ENCODE measurements around the gene TP53RK.
A peak's percentile ranks its signal among the peaks of the same experiment; 100 is the strongest.

Gene TP53RK

DNA sequence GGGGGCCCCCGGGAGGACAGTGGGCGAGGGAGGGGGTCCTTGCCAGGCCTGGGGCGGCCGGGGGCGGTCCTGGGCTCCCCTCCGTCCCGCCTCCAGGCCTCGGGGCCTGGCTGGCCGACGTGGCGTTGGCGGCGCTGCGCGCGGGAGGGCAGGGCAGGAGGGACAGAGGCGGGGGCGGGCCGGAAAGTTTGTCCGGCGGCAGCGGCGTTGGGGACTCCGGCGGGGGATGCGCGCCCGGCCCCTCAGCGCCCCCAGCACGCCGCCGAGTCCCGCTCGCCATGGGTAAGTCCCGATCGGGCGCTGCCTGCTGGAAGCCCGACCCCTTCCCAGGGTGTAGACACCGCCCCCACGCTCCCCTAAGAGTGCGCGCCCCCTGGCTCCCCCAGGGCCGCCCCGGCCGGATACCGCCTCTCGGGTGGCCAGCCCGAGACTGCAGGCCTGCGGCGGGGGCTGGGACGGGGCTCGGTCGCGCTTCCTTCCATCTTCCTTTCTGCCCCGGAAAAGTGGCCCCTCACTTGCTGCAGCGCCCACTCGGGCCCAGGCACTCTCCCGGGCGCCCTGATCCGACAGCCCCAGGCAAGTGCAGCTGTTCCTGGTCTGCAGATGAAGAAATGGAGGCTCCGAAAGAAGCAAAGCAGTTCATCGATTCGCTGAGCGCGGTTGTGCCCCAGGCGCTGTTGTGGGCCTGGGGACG, 20.4 kb upstream of the TP53RK start, which contains the start of gene SLC2A10:
Gene SLC2A10, plus strand, starts transcription at position 191 of the 694 bp plus-strand sequence. Its CDS starts 88 bp downstream, at position 279.
- Histone ChIP-seq H3K27me3 (ENCODE audit: insufficient read depth, low read length, poor library complexity, severe bottlenecking) (no peaks in the 10 kb centered on the region), H2AFZ (ENCODE audit: low read length) (no peak within 1 kb of the TSS), H3K9ac (ENCODE audit: low read depth, low read length, poor library complexity, severe bottlenecking) (no peak within 1 kb of the TSS), H3K4me3 (ENCODE audit: low read length, poor library complexity, severe bottlenecking) (no peak within 1 kb of the TSS), H3K79me2 (ENCODE audit: insufficient read depth, low read length) (no peaks in the 10 kb centered on the region), H3K9me2 (replicated peaks; ENCODE audit: low read depth, low read length) (no peaks in the 10 kb centered on the region), H4K20me1 (ENCODE audit: insufficient read depth, low read length, poor library complexity, severe bottlenecking) (no peaks in the 10 kb centered on the region), H3F3A (ENCODE audit: low read depth) (no peaks in the 10 kb centered on the region), H3K4me2 (ENCODE audit: low read depth, low read length, poor library complexity, severe bottlenecking) (no peak within 1 kb of the TSS), H3K4me1 (ENCODE audit: insufficient read depth, low read length, poor library complexity, severe bottlenecking) (no peaks in the 10 kb centered on the region), H3K36me3 (ENCODE audit: insufficient read depth, low read length) (no peaks in the 10 kb centered on the region), H3K9me3 (ENCODE audit: insufficient read depth, low read depth, low read length) (0 out of 2 replicates have a peak, but pooled peaks cover 2% of the 10 kb centered on the region)
- TF ChIP-seq EZH2phosphoT487 (IDR thresholded peaks at IDR 0.05; ENCODE audit: borderline replicate concordance): no peak
- TF ChIP-seq, protein P1, sequence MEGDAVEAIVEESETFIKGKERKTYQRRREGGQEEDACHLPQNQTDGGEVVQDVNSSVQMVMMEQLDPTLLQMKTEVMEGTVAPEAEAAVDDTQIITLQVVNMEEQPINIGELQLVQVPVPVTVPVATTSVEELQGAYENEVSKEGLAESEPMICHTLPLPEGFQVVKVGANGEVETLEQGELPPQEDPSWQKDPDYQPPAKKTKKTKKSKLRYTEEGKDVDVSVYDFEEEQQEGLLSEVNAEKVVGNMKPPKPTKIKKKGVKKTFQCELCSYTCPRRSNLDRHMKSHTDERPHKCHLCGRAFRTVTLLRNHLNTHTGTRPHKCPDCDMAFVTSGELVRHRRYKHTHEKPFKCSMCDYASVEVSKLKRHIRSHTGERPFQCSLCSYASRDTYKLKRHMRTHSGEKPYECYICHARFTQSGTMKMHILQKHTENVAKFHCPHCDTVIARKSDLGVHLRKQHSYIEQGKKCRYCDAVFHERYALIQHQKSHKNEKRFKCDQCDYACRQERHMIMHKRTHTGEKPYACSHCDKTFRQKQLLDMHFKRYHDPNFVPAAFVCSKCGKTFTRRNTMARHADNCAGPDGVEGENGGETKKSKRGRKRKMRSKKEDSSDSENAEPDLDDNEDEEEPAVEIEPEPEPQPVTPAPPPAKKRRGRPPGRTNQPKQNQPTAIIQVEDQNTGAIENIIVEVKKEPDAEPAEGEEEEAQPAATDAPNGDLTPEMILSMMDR (conservative IDR thresholded peaks at IDR 0.05; ENCODE audit: low read length): no peak

- H4K20me1 ChIP-seq (ENCODE audit: insufficient read depth, low read length, poor library complexity, severe bottlenecking): no peaks in the 10 kb centered on the region
- no peak overlapping the region for H3K9ac ChIP-seq (ENCODE audit: low read depth, low read length, poor library complexity, severe bottlenecking)
- H3K9me3 ChIP-seq (ENCODE audit: insufficient read depth, low read depth, low read length): 0 out of 2 replicates have a peak, but pooled peaks cover 2% of the 10 kb centered on the region
- H3F3A ChIP-seq (ENCODE audit: low read depth): no peaks in the 10 kb centered on the region
- TF ChIP-seq EZH2phosphoT487 (IDR thresholded peaks at IDR 0.05; ENCODE audit: borderline replicate concordance): no peak
- TF ChIP-seq, protein P1 (conservative IDR thresholded peaks at IDR 0.05; ENCODE audit: low read length): no peak
- H3K4me2 ChIP-seq (ENCODE audit: low read depth, low read length, poor library complexity, severe bottlenecking): no peak overlapping the region
- no peaks in the 10 kb centered on the region for H3K79me2 ChIP-seq (ENCODE audit: insufficient read depth, low read length)
- H2AFZ ChIP-seq (ENCODE audit: low read length): no peak overlapping the region
- no peaks in the 10 kb centered on the region for H3K4me1 ChIP-seq (ENCODE audit: insufficient read depth, low read length, poor library complexity, severe bottlenecking)
- H3K27me3 ChIP-seq (ENCODE audit: insufficient read depth, low read length, poor library complexity, severe bottlenecking): no peaks in the 10 kb centered on the region
- no peaks in the 10 kb centered on the region for H3K9me2 ChIP-seq (replicated peaks; ENCODE audit: low read depth, low read length)
- H3K36me3 ChIP-seq (ENCODE audit: insufficient read depth, low read length): no peaks in the 10 kb centered on the region
- no peak overlapping the region for H3K4me3 ChIP-seq (ENCODE audit: low read length, poor library complexity, severe bottlenecking)
Observed at GRCh38 chr20:46709055-46709458, 19.8 kb upstream of the TP53RK start.

DNA sequence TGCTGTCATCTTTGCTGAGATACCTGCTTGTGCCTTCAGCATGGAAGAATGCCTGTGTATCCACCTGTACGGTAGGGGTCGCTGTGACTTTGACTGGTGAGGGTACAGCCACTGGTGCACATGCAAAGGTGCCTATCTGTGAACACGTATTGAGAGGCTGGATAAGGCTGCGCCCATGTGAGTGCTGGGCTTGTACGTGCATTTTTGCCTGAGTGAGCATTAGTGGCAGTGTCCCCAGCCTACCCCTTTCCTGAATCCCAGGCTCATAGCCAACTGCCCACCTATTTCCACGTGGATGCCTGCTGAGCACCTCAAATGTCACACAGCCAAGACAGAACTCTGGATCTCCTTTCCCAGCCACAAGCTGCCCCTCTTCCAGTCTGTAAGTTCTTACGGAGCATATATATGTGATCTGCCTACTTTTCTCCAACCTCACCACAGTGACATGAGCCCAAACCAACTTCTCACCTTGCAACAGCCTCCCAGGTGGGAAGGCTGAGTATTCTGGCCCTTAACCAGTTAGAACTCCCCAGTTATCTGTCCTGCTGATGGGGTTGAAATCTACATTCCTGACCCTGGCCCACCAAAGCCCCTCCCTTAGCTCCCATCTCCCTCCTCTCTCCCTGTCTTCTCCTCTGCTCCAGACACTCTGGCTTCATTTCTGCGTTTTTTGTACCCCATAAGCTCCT, 19.1 kb upstream of the TP53RK start:
- Histone ChIP-seq H3K4me3 (ENCODE audit: low read length, poor library complexity, severe bottlenecking) (no peak overlapping the region), H3K79me2 (ENCODE audit: insufficient read depth, low read length) (no peaks in the 10 kb centered on the region), H3F3A (ENCODE audit: low read depth) (no peaks in the 10 kb centered on the region), H4K20me1 (ENCODE audit: insufficient read depth, low read length, poor library complexity, severe bottlenecking) (no peaks in the 10 kb centered on the region), H3K9me3 (ENCODE audit: insufficient read depth, low read depth, low read length) (0 out of 2 replicates have a peak, but pooled peaks cover 2% of the 10 kb centered on the region), H3K9ac (ENCODE audit: low read depth, low read length, poor library complexity, severe bottlenecking) (no peak overlapping the region), H3K27me3 (ENCODE audit: insufficient read depth, low read length, poor library complexity, severe bottlenecking) (no peaks in the 10 kb centered on the region), H2AFZ (ENCODE audit: low read length) (no peak overlapping the region), H3K4me2 (ENCODE audit: low read depth, low read length, poor library complexity, severe bottlenecking) (no peak overlapping the region), H3K36me3 (ENCODE audit: insufficient read depth, low read length) (no peaks in the 10 kb centered on the region), H3K4me1 (ENCODE audit: insufficient read depth, low read length, poor library complexity, severe bottlenecking) (no peaks in the 10 kb centered on the region), H3K9me2 (replicated peaks; ENCODE audit: low read depth, low read length) (no peaks in the 10 kb centered on the region)
- no peak for TF ChIP-seq EZH2phosphoT487 (IDR thresholded peaks at IDR 0.05; ENCODE audit: borderline replicate concordance)
- TF ChIP-seq, protein P1 (conservative IDR thresholded peaks at IDR 0.05; ENCODE audit: low read length): peak; percentile 43
